ENCODE data around the gene SPEM1. TPM values are rescaled to one million over a fixed set of nuclear protein-coding genes. Genes with fewer than 3 reads are reported as not detected.

Gene SPEM1
- polyA plus RNA-seq, 1 donor (not counting 4 experiments of a cell fraction or from before 2014, with no cell fraction given) = not detected

GRCh38 chr17:7391307-7391706, 28.8 kb upstream of the SPEM1 start:
- Histone ChIP-seq H4K20me1 (ENCODE audit: control insufficient read depth, extremely low read depth, insufficient read depth, low read length) (peaks cover 3% of the 10 kb centered on the region), H3K9me1 (ENCODE audit: control insufficient read depth, extremely low read depth, insufficient read depth, low read length) (no peaks in the 10 kb centered on the region), H3K79me2 (ENCODE audit: control insufficient read depth, insufficient read depth, low read length) (peaks cover 27% of the 10 kb centered on the region), H3K27ac (ENCODE audit: control insufficient read depth, insufficient read depth, low read length) (no peak overlapping the region), H3K4me1 (ENCODE audit: control insufficient read depth, extremely low read depth, insufficient read depth, low read length) (peaks cover 11% of the 10 kb centered on the region), H2AFZ (ENCODE audit: control insufficient read depth, low read length) (no peak overlapping the region), H3K9ac (ENCODE audit: control insufficient read depth, extremely low read depth, insufficient read depth, low read length) (no peak overlapping the region), H3K4me3 (ENCODE audit: control insufficient read depth in 2 of 3, extremely low read depth in 1 of 3, insufficient read depth in 2 of 3, low read depth in 1 of 3, low read length in 3 of 3) (no peak overlapping the region), H3K27me3 (ENCODE audit: control insufficient read depth, extremely low read depth, insufficient read depth, low read length) (no peaks in the 10 kb centered on the region), H3K4me2 (ENCODE audit: control insufficient read depth, extremely low read depth, insufficient read depth, low read depth, low read length) (no peak overlapping the region), H3K36me3 (ENCODE audit: control insufficient read depth in 2 of 2, extremely low read depth in 1 of 2, insufficient read depth in 2 of 2, low read length in 2 of 2) (peaks cover 41 to 49% of the 10 kb centered on the region in 2 experiments), H3K9me3 (ENCODE audit: control insufficient read depth, low read depth, low read length) (no peaks in the 10 kb centered on the region)
- no peak for DNase-seq (ENCODE audit: low read depth, low spot score)
- dilution Hi-C loops (cut with MboI; ENCODE audit: extremely low pct_ligation_motif_present, low sequenced_read_pairs) = no loop called here
- no peak for TF ChIP-seq CTCF (optimal IDR thresholded peaks at IDR 0.05 in 1 of 3, IDR thresholded peaks at IDR 0.05 in 1 of 3, conservative IDR thresholded peaks at IDR 0.05 in 1 of 3; ENCODE audit: extremely low read depth in 1 of 3, insufficient read depth in 2 of 3, low read length in 3 of 3)
- no peak for TF ChIP-seq EZH2 (IDR thresholded peaks at IDR 0.05; ENCODE audit: low read length)
- no peak for FAIRE-seq

GRCh38 chr17:7392696-7393612, 27.2 kb upstream of the SPEM1 start:
- TF ChIP-seq CTCF (optimal IDR thresholded peaks at IDR 0.05 in 1 of 3, IDR thresholded peaks at IDR 0.05 in 1 of 3, conservative IDR thresholded peaks at IDR 0.05 in 1 of 3; ENCODE audit: extremely low read depth in 1 of 3, insufficient read depth in 2 of 3, low read length in 3 of 3) (no peak), EZH2 (IDR thresholded peaks at IDR 0.05; ENCODE audit: low read length) (no peak)
- peak overlapping the region; percentile 77 for H3K4me2 ChIP-seq (ENCODE audit: control insufficient read depth, extremely low read depth, insufficient read depth, low read depth, low read length)
- DNase-seq (ENCODE audit: low read depth, low spot score) = no peak
- no peak overlapping the region for H2AFZ ChIP-seq (ENCODE audit: control insufficient read depth, low read length)
- FAIRE-seq = no peak
- no peaks in the 10 kb centered on the region for H3K27me3 ChIP-seq (ENCODE audit: control insufficient read depth, extremely low read depth, insufficient read depth, low read length)
- no peaks in the 10 kb centered on the region for H3K9me1 ChIP-seq (ENCODE audit: control insufficient read depth, extremely low read depth, insufficient read depth, low read length)
- H3K36me3 ChIP-seq (ENCODE audit: control insufficient read depth in 2 of 2, extremely low read depth in 1 of 2, insufficient read depth in 2 of 2, low read length in 2 of 2) = peaks cover 31 to 43% of the 10 kb centered on the region in 2 experiments
- peak overlapping the region; percentile 83 to 90 (median 89) for H3K4me3 ChIP-seq (ENCODE audit: control insufficient read depth in 2 of 3, extremely low read depth in 1 of 3, insufficient read depth in 2 of 3, low read depth in 1 of 3, low read length in 3 of 3)
- no peak overlapping the region for H3K27ac ChIP-seq (ENCODE audit: control insufficient read depth, insufficient read depth, low read length)
- dilution Hi-C loops (cut with MboI; ENCODE audit: extremely low pct_ligation_motif_present, low sequenced_read_pairs) = no loop called here
- peaks cover 27% of the 10 kb centered on the region for H3K79me2 ChIP-seq (ENCODE audit: control insufficient read depth, insufficient read depth, low read length)
- H3K9me3 ChIP-seq (ENCODE audit: control insufficient read depth, low read depth, low read length) = no peaks in the 10 kb centered on the region
- H3K4me1 ChIP-seq (ENCODE audit: control insufficient read depth, extremely low read depth, insufficient read depth, low read length) = peaks cover 11% of the 10 kb centered on the region
- peaks cover 1% of the 10 kb centered on the region for H4K20me1 ChIP-seq (ENCODE audit: control insufficient read depth, extremely low read depth, insufficient read depth, low read length)
- H3K9ac ChIP-seq (ENCODE audit: control insufficient read depth, extremely low read depth, insufficient read depth, low read length) = peak overlapping the region; percentile 80

Measured in keratinocyte (primary cell).